Erythroblast (primary cell): Measurements from ENCODE around the gene NDRG2.

Experiments used
- GATA1 ChIP-seq: IDR thresholded peaks from 2 replicates; pipeline ENCODE4 v1.6.1; 2011; ENCODE audit warnings: low read depth, mild to moderate bottlenecking, control low read depth, low read length, moderate library complexity
- POLR2A ChIP-seq: IDR thresholded peaks from 2 replicates; pipeline ENCODE4 v1.6.1; 2011; ENCODE audit warnings: mild to moderate bottlenecking, low read length

- TF ChIP-seq POLR2A (no peak), GATA1 (no peak)
These were observed 54.2 kb downstream of the NDRG2 start for GRCh38 chr14:20970647-20970982.
